ENCODE data around the gene RNF8.
"Not testable (repeated sequence)": the region's sequence is repeated elsewhere in the genome, so short reads cannot be mapped to it uniquely, and the experiment has no call there.

RNF8 gene

GRCh38 chr6:37343248-37343647 is 10.5 kb upstream of the RNF8 start:
- TF ChIP-seq CTCF (IDR thresholded peaks at IDR 0.05; ENCODE audit: control extremely low read depth, extremely low read depth, low read depth, missing control alignments) = no peak
- CTCF ChIA-PET = interaction anchor here (1.2 to 2.1 kb wide), 2 partner anchors 17 to 19 kb away, joined by 3 to 7 read pairs; no protein-coding TSS in a partner anchor
- no peak for DNase-seq (ENCODE audit: extremely low spot score)
- POLR2A ChIA-PET = no interaction called here

DNA sequence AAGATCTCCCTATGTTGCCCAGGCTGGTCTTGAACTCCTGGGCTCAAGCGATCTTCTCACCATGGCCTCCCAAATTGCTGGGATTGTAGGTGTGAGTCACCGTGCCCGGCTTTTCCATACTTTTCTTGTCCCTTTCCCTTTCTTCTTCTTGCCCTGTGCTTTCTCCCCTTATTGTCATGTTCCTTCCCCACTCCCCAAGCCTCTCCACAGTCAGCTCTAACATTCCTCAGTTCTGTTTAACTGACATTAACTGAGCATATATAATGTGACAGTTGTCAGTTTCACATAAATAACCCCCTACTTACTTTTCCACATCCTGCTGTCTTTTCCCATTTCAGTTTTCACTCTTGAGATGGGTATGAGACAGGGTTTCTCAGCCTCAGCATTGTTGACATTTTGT is 9.5 kb upstream of the RNF8 start:
- ChIA-PET CTCF (interaction anchor here (2.1 kb wide), 1 partner anchor 18 kb away, joined by 7 read pairs; no protein-coding TSS in a partner anchor), POLR2A (no interaction called here)
- TF ChIP-seq CTCF (IDR thresholded peaks at IDR 0.05; ENCODE audit: control extremely low read depth, extremely low read depth, low read depth, missing control alignments) = no peak
- DNase-seq (ENCODE audit: extremely low spot score) = no peak

DNA sequence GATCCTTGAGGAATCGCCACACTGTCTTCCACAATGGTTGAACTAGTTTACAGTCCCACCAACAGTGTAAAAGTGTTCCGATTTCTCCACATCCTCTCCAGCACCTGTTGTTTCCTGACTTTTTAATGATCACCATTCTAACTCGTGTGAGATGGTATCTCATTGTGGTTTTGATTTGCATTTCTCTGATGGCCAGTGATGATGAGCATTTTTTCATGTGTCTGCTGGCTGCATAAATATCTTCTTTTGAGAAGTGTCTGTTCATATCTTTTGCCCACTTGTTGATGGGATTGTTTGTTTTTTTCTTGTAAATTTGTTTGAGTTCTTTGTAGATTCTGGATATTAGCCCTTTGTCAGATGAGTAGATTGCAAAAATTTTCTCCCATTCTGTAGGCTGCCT is 8.0 kb upstream of the RNF8 start:
- POLR2A ChIA-PET; CTCF ChIA-PET; DNase-seq (ENCODE audit: extremely low spot score): not testable (repeated sequence)

GRCh38 chr6:37347177-37347576 is 6.6 kb upstream of the RNF8 start:
- TF ChIP-seq CTCF (IDR thresholded peaks at IDR 0.05; ENCODE audit: control extremely low read depth, extremely low read depth, low read depth, missing control alignments) = no peak
- DNase-seq (ENCODE audit: extremely low spot score) = no peak
- POLR2A ChIA-PET = no interaction called here
- CTCF ChIA-PET = no interaction called here

DNA sequence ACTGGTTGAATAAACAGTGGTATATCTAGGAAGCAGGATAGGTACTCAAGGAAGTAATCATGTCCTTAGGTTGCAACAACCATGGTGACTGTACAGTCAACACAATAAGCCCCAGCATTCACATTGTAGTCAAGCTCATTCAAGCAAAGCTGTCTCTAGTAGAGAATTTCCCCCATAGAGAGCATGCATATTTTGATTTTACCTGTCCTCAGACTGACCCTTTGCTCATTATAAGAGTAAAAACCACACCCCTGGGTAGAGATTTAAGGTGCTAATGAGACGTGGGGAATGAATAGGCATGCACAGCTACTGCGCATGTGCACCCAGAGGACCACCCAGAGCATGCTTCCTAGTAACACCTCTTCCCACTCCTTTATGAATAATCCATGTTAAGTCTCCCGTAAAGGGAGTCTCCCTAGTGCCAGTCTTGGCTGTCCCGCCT is 6.1 kb upstream of the RNF8 start:
- no peak for TF ChIP-seq CTCF (IDR thresholded peaks at IDR 0.05; ENCODE audit: control extremely low read depth, extremely low read depth, low read depth, missing control alignments)
- no peak for DNase-seq (ENCODE audit: extremely low spot score)
- POLR2A ChIA-PET = interaction anchor here (0.6 kb wide), 1 partner anchor 16 kb away, joined by 5 read pairs; no protein-coding TSS in a partner anchor
- CTCF ChIA-PET = no interaction called here

GRCh38 chr6:37351027-37351426 is 2.8 kb upstream of the RNF8 start:
- no peak for TF ChIP-seq CTCF (IDR thresholded peaks at IDR 0.05; ENCODE audit: control extremely low read depth, extremely low read depth, low read depth, missing control alignments)
- ChIA-PET POLR2A (no interaction called here), CTCF (no interaction called here)
- DNase-seq (ENCODE audit: extremely low spot score) = no peak

GRCh38 chr6:37352384-37352783 is 1.4 kb upstream of the RNF8 start:
- DNase-seq (ENCODE audit: extremely low spot score) = no peak
- POLR2A ChIA-PET = no interaction called here
- no peak for TF ChIP-seq CTCF (IDR thresholded peaks at IDR 0.05; ENCODE audit: control extremely low read depth, extremely low read depth, low read depth, missing control alignments)
- CTCF ChIA-PET = interaction anchor here (1.0 to 1.3 kb wide), 2 partner anchors 12 to 27 kb away, joined by 3 read pairs; no protein-coding TSS in a partner anchor

Data from GM10248 (cell line).